Dedifferentiated amniotic fluid mesenchymal stem cell (primary cell): ENCODE data around the gene CPN2.

Source experiments
- DNase-seq: peaks from one replicate; pipeline ENCODE4 v3.0.0-alpha.2; 2016; ENCODE audit errors: extremely low spot score

The CPN2 gene

DNA sequence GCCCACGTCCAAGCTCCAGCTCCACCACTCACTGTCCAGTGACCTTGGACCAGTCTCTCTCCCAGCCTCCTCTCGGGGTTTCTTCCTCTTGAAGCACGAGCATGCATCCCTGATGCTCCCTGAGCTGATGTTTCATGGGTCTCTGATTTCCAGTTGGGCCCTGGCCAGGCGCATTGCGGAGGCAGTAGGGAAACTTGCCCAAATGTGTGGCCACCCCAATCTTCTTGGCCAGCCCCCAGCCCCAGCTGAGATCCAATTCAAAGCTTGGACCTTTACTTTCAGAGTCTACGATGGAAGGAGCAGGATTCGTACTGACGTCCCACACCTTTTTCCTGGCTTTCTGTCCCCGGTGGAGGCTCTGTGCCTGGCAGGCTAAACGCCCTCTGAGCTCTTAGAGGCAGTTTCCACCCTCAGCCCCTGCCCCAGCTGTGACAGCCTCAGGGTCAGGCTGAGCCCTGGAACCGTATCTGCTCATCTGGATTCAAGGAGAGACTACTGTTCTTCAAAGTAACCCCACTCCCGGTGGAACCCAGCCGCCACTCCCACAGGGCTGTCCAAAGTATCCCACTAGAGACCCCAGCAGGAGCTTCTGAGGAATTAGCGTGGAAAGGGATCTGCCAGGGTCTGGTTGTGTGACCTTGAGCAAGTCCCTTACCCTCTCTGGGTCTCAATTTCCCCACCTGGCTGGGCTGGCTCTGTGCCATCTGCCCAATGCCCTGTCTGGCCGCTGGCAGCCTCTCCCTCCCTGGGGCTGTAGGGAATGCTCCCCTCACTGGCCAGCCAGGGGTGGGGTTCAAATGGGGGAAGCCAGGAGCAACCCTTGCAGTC, 37.4 kb downstream of the CPN2 start:
- no peak for DNase-seq

DNA sequence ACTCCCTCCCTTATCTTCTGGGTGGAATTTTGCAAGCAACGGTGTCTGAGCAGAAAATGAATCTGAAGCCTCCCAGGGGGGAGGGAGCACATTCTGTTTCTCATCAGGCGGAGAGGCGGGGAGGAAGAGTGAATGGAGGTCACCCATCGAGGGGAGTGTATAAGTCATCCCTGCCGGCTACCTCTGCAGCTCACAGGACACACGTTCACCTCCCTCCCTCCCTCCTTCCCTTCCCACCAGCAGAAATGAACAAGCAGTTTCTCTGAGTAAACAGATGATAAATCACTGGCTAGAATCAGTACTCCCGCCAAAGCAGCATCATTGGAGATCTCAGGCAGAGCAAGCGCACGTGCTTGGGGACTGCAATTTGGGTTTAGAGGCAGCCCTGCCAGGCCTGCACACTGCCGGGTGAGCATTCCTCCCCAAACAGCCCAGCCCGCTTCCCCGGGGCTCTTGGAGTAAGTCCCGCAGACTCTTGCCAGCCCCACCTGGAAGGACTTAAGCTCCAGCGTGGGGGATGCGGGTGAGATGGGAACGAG, 38.3 kb downstream of the CPN2 start:
- no peak for DNase-seq

DNA sequence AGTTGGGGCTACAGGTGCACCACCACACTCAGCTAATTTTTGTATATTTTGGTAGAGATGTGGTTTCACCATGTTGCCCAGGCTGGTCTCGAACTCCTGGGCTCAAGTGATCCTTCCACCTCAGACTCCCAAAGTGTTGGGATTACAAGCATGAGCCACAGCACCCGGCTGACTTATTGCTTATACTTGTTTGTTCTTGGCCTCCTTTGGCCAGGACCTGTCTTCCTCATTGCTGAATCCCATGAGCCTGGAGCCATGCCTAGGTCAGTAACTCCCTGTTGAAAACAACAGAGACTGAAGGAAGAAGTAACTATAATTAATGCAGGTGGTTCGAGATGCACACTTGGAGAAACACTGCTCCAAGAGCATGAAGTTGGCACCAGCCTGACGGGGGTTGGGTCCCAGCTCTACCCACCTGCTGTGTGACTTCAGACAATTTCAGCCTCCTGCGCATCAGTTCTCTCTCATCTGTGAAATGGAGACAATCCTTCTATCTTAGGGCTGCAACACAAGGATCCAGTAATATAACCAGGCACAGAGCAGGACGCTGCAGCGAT, 38.9 kb downstream of the CPN2 start:
- no peak for DNase-seq

DNA sequence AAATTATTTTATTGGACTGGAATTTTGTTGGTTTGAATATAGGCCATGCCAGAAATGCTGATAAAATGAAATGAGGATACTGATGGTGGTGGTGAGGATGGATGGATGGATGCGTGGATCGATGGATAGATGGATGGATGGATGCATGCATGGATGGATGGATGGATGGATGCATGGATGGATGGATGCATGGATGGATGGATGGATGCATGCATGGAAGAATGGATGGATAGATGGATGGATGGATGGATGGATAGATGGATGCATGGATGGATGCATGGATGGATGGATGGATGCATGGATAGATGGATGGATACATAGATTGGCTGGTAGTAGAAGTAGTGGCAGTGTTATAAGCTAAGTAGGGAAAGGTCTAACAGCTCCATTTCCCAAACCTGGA, 40.1 kb downstream of the CPN2 start:
- no peak for DNase-seq

DNA sequence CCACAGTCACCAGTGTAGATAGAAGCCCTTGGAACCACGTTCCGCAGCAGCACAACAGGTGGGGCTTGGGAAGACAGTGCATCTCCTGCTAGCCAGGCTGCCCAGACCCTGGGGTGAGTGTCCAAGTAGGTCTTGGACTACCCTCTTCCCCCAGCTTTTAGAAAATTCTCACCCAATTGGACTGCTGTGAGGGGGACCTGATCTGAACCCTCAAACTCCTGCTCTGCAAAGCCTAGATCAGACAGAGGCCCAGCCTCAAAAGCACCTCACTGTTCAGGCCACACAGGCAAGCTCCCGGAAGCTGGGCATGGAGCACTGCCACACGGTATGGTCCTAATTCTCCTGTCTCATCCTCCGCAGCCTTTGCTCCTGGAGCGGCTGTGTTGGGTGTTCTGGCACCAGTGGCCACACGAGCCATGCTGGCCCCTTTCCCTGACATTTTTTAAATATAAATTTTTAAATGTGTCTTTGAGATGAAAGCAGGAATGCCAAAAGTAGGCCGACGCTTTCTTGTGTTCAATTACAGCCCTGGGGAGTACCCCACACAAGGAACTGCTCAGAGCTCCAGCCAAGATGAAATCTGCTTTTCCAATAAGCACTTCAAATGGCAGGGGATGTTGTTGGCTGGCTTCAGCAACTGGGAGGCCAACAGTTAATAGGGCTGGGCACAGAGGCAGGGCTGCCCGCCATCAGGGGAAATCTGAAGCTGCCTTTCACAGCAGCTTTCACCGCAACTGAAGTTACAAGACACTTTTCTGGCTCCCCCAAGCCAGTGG, 40.9 kb downstream of the CPN2 start:
- no peak for DNase-seq

DNA sequence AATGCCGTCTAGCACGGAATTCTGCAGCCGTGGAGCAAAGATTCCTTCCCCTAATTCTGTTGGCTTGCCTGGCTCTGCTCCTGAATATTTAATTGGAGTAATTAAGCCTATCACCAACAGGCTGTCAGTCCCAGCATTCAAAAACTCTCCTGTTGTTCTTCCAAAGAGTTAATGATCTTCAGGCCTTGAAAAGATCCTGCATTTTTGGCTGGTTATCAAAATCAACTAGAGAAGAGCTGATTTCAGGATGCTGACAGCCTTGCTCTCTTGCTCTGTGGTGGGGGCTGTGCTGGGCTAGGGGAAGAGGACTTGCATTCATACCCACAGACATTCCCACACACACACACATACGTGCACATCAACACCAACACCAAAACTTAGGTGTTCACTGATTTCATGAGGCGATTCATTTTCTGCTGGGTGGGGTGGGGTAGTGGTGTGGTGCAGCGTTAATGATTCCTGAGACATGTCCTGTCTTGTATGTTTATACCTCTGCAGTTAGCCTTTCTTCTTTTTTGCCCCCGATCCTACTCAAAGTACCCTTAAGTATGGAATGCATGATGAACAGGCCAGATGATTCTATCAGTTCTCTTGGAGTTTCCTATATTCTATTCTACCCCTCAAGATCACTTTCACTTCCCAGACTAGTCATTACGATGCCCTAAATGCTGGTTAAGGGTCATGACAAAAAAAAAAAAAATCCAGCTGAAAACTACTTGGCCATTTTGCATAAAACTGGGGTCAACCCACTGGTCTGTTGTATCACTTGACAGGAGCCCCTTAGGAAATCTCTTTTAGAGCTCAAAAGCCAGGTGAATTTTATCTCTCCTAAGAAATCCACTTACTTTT, 42.3 kb downstream of the CPN2 start:
- DNase-seq = no peak

DNA sequence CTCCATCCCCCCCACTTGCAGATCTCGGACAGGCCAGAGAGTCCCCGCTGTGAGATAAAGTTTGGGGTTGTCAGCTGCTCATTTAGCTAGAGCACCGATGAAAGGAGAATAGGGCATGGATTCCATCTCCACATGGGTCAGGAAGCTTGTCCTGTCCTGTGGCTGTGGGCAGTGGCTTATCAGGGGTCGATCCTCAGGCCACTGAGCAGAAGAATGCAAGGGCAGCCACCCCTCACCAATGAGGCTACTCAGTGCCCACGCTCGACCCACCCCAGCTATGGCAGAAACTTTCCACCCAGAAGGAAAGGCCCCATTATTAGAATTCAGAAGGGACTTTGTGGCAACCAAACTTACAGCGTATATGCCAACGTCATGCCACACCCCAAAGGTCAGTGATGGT, 43.3 kb downstream of the CPN2 start:
- DNase-seq = no peak

DNA sequence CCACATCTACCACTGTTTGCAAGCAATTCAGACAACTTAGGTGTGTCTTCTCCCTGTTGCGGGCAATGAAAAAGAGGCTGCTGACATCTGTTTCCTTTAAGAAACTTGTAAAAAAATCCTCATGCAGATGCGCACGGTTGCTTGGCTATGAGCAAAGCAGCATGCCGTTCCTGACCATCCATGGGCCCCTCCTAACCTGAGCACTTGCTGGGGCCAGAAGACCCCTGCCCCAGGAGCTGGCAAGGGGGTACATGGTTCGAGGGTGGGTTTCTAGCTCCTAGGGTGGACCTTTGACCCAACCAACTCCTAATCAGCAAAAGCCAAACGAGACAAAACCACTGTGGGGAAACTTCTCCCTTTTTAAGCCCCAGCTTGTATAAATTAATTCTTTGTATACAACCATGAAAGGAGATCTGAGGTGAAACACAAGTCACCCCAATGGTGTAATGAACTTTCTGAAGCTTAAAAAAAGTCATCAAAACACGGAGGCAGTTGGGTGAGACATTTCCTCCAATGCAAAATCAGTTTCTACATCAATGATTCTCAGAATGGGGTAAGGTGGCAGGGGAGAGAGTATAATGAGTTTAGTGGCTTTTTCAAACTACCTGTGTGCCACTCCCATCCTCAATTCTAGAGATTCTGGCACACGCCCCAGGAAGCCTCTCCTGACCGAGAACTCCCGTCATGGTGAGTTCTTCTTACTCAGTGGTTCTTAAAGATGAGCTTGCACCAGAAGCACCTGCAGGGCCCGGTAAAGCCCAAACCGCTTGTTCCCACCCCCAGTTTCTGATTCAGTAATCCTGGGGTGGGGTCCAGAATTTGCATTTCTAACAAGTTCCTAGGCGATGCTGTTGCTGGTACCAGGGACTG, 44.1 kb downstream of the CPN2 start:
- DNase-seq = no peak

DNA sequence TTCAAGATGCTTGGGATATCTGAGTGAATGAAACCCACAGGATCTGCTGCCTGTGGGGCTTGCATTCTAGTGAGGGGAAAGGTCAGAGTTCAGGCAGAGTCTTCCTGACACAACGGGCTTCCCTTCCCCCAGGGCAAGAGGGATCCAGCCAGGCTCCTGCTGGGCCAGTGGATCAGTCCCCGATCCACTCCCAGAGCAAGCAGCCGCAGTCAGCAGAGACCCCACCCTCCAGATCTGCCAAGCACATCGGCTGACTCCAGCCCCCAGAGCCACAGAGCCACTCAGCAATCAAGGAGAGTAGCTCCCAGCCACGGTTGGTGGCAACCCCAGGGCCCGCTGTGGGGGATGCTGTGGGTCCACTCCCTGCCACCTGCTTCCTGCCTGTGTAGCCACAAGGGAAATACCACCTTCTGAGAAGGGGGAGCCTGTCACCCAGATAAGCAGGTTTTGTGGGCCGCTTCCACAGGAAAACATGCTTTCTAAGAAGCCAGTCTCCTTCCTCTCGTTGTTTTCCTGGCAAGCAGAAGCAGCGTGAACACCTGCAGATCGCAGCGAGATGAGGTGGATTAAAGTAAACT, 44.9 kb downstream of the CPN2 start:
- DNase-seq = no peak

DNA sequence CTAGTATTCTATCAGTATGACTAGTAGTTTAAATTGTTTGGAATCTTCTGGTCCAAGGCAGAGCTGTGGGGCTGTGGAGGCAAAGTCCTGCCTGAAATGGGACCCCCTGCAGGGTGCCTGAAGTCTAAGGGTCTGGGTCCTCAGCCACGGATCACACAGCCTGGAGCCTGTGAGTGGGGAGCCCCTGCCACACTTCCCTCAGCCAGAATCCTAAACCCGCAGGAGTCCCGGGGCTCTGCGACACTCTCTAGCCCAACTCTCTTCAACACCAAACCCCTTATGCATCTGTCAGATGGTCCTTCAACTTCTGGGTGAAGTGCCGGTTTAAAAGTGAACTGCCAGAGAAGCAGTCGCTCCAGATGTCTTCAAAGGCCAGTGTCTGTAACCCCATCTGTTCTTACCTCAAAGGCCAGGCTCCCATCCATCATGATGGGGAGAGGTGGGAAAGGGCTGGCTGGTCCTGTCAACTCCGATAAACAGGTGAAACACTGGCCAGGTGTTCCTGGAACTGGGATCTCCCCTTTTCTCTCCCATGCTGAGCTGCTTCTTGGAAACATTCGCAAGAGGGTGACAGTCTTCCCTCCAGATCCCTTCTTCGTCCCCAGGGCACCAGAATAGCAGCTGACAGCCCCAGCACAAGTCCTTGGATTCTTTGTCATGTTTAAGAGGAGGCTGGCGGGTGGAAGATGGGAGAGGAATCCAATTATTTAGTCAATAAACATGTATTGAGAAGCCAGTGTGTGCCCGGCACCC, 45.6 kb downstream of the CPN2 start:
- no peak for DNase-seq

DNA sequence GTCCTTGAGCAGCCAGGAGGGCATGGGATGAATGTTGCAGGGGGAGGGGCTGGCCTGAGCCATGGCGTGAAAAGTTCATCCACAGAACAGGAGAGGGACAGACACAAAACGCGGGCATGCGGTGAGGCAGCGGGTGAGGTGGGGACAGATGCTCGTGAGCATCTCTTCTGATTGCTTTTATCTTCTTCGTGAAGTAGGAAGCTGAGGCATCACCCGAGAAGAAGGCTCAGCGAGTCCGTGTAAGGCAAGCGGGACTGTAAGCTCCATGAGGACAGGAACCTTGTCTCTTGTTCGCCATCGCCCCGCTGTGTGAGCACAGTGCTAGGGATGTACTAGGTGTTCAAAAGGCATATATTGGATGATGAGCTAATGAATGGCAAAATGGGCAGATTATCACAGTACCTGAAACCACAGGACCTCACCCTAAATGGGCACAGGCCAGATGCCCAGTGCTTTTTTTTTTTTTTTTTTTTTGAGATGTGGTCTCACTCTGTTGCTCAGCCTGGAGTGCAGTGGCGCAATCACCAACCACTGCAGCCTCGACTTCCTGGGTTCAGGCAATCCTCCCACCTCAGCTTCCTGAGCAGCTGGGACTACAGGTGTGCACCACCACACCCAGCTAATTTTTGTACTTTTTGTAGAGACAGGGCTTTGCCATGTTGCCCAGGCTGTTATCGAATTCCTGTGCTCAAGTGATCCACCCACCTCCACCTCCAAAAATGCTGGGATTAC, 46.8 kb downstream of the CPN2 start:
- no peak for DNase-seq

DNA sequence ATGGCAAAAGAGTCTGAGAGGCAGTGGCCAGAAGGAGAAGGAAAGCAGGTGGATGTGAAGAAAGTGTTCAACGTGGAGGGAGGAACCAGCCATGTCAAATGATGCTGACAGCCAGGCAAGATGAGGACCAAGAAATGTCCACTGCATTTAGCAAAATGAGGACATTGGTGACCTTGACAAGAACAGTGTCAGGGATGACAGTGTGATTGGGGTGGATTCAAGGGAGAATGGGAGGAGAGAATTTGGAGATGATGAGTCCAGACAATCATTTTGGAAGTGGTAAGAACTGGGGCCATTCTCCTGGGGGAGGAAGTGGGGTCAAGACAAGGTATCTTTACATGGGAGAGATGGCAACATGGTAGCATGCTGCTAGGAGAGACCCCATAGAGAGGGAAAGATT, 47.4 kb downstream of the CPN2 start:
- DNase-seq = no peak

DNA sequence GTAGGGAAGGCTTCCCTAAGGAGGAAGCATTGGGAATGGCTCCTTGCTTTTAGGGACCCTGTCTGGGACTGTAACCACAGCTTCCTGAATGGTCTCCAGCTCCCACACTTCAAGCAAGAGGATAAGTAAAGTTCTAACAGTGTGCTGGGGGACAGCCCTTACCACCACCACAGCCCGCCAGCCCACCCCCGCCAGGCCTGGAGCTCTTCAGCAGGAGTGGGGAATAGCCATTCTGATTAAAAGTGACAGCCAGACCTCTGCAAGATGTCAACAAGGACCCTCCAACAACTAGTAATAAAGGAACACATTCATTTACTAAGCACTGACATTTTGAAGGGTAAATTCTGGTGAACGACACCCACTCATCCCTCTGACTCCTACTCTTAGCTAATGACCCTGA, 49.4 kb downstream of the CPN2 start:
- DNase-seq = no peak

DNA sequence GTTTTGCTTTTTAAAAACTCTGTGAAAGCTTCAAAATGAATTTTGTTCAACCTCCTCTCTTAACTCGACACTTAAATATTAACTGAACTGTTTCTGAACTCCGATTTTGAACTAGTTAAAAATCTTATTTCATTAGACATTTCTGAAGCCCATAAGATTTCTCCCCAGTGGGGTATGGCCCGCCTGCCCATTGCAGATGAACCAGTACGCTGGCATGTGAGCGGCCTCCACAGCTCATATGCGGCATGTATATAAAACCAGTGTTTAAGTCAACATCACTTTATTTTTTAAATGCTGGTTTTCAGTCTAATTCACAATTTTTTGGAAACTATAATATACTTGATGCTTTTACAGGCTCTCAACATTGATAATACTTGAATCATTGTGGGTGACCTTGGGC, 50.2 kb downstream of the CPN2 start:
- no peak for DNase-seq

DNA sequence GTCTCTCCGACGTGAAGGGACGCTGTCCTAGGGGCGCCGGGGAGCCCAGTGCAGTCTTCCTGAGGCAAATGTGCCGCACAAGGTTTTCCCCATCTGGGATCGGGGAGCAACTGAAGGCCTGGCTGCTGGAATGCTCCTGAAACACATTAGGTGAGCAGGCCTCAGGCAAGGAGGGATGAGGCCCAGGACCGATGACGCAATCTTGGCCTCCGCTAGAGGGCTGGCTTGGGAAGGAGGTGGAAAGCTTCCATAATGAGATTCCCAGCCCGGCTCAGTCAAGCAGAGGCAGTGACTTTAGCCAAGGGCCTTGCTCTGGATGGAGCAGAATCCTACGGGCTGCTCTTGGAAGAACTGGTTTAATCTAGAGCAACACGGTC, 50.8 kb downstream of the CPN2 start:
- DNase-seq = no peak

DNA sequence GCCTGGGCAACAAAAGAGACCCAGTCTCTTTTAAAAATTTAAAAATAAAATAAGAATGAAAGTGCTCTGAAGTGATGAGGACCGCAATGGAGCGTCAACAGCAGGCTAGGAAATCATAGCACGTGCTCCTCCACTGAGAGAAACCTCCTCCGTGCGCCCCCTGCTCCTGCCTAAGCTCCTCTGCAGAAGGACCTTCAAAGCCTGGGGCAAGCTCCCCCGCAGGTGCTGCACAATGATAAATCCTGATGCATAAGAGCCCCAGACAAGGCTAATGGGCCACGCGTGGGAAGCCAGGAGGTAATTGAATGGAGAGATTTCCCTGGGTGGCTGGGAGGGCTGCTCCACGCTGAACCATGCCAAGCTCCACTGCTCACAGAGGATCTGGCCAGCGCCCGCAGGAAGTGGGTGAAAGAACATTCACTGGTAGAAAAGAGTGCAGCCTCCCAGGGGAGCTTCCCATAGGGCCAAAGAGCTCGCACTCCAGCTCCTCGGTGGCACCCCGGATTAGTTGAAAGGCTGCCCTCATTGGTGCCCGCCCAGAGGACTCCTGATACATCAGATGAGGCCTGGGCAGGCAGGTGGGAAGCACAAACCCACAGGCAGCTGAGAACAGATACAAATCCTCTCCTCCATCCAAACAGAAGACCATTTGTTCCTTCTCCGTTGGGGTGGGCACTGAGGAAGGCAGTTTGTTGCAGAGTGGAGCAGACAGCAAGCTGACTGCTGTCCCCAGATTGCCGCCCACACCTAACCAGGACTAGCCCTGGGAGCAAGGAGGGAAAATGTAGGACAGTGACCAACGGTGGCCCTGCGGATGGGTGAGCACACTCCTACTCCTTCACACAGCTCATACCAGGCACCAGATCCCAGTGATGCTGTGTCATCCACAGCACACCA, 52.5 kb downstream of the CPN2 start:
- no peak for DNase-seq

DNA sequence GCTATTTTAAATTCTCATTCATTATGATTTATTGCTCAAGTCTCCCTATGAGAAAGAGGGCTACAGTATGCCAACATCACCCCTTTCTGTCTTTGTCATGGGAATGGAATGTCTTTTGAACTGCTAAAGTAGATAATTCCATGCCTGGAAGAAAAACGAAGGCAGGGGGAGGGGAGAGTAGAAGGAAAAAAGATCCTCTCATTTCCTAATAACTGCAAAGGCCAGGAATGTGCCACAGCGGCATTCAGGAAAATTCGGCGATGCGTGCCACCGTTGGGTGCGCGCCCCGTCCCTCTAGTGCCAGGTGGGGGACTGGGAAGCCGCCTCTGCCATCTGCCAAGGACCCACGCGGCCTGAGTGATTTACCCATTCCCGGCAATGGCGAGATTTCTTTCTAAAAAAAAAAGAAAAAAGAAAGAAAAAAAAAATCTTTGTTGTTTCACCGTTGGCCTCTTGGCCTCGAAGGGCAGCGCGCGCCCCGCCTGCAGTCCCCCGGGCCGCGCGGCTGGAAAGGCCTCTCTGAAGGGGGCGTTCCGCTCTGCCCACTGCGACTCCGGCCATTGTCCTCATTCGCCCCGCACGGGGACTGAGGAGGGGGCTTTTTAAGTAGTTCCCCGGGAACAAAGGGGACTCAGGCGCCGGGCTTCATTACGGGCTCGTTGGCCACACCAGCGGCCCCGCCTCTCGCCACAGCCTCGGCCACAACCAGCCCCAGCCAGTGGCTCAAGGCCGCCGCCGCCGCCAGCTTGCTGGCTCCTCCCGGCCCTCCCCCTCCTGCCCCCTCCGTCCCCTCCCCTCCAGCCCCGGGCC, 54.5 kb downstream of the CPN2 start:
- DNase-seq = peak; percentile 38
